Upper lobe of right lung (tissue), 1 donor: ENCODE results near the gene ZFR. TPM values are rescaled to one million over a fixed set of nuclear protein-coding genes. Genes with fewer than 3 reads are reported as not detected.

Experiments used
- ATAC-seq: fragments of 200-7000 bp; cut with Tn5 transposase; one replicate; pipeline ENCODE4 v1.9.1; 2020; ENCODE audit warnings: mild to moderate bottlenecking, moderate library complexity
- DNase-seq: peaks from one replicate; pipeline ENCODE4 v3.0.0-alpha.2; 2020
- H3K27ac ChIP-seq: fragments of 200-600 bp; one replicate; pipeline ENCODE4 v1.8.0; 2022
- H3K27me3 ChIP-seq: fragments of 200-600 bp; one replicate; pipeline ENCODE4 v1.8.0; 2022; ENCODE audit warnings: mild to moderate bottlenecking
- H3K36me3 ChIP-seq: fragments of 200-600 bp; one replicate; pipeline ENCODE4 v1.8.0; 2022
- H3K4me1 ChIP-seq: fragments of 200-600 bp; one replicate; pipeline ENCODE4 v1.8.0; 2022
- H3K4me3 ChIP-seq: fragments of 200-600 bp; one replicate; pipeline ENCODE4 v1.8.0; 2022; ENCODE audit warnings: mild to moderate bottlenecking
- H3K9me3 ChIP-seq: fragments of 200-600 bp; one replicate; pipeline ENCODE4 v1.8.0; 2022
- CTCF ChIP-seq: fragments of 200-600 bp; IDR thresholded peaks from one replicate; pipeline ENCODE4 v1.8.0; 2022; ENCODE audit warnings: antibody characterized with exemption
- intact Hi-C: fragments of 100-400 bp; cut with DNase I; formaldehyde crosslinking; loops from one replicate; pipeline ENCODE4 v1.11.0; 2022
- total RNA-seq: library from RNA; stranded (reverse); fragmentation: NEBNext Ultra II Directional; extraction: Animal tissue kit (Norgen Biotek cat#: 25700); gene quantifications from one replicate; pipeline ENCODE4 v1.2.1, GENCODE V29; 2021
- donor health status: DM: no; HTN: yes; CAD: no; lungs with severe emphysema.

Gene ZFR
- total RNA-seq, 1 donor from 2014 or later = 60.4 TPM

GRCh38 chr5:32355686-32356085 lies 88.9 kb downstream of the ZFR start:
- TF ChIP-seq CTCF = no peak
- H3K36me3 ChIP-seq = peaks cover 55% of the 10 kb centered on the region
- no peak overlapping the region for H3K4me3 ChIP-seq
- ATAC-seq (no peak), DNase-seq (no peak)
- no peaks in the 10 kb centered on the region for H3K4me1 ChIP-seq
- no peaks in the 10 kb centered on the region for H3K9me3 ChIP-seq
- no peaks in the 10 kb centered on the region for H3K27me3 ChIP-seq
- intact Hi-C loops = no loop called here
- H3K27ac ChIP-seq = no peak overlapping the region

- Histone ChIP-seq H3K36me3 (peaks cover 44% of the 10 kb centered on the region), H3K9me3 (no peaks in the 10 kb centered on the region), H3K27me3 (no peaks in the 10 kb centered on the region), H3K4me1 (no peaks in the 10 kb centered on the region), H3K27ac (no peak overlapping the region), H3K4me3 (no peak overlapping the region)
- intact Hi-C loops = no loop called here
- no peak for DNase-seq
- no peak for TF ChIP-seq CTCF
- ATAC-seq = no peak
Measured at GRCh38 chr5:32353420-32353819, 91.1 kb downstream of the ZFR start.

- no peaks in the 10 kb centered on the region for H3K9me3 ChIP-seq
- H3K4me1 ChIP-seq = no peaks in the 10 kb centered on the region
- peaks cover 38% of the 10 kb centered on the region for H3K36me3 ChIP-seq
- no peak overlapping the region for H3K4me3 ChIP-seq
- DNase-seq = no peak
- TF ChIP-seq CTCF = no peak
- H3K27me3 ChIP-seq = no peaks in the 10 kb centered on the region
- H3K27ac ChIP-seq = no peak overlapping the region
- intact Hi-C loops = no loop called here
- ATAC-seq = no peak
Measured at GRCh38 chr5:32352685-32353084, 91.9 kb downstream of the ZFR start.

- ATAC-seq (no peak), DNase-seq (no peak)
- H3K36me3 ChIP-seq = no peaks in the 10 kb centered on the region
- no peak overlapping the region for H3K4me3 ChIP-seq
- TF ChIP-seq CTCF = no peak
- H3K9me3 ChIP-seq = peaks cover 3% of the 10 kb centered on the region
- H3K27ac ChIP-seq = no peak overlapping the region
- intact Hi-C loops = no loop called here
- H3K27me3 ChIP-seq = no peaks in the 10 kb centered on the region
- no peaks in the 10 kb centered on the region for H3K4me1 ChIP-seq
Measured at GRCh38 chr5:32346869-32347268, 97.7 kb downstream of the ZFR start.

- H3K27me3 ChIP-seq = no peaks in the 10 kb centered on the region
- no peak for TF ChIP-seq CTCF
- H3K27ac ChIP-seq = no peak overlapping the region
- H3K4me3 ChIP-seq = no peak overlapping the region
- H3K4me1 ChIP-seq = no peaks in the 10 kb centered on the region
- H3K9me3 ChIP-seq = peaks cover 6% of the 10 kb centered on the region
- ATAC-seq (no peak), DNase-seq (no peak)
- intact Hi-C loops = no loop called here
- H3K36me3 ChIP-seq = no peaks in the 10 kb centered on the region
Measured at GRCh38 chr5:32343058-32343672, 101.4 kb downstream of the ZFR start.

GRCh38 chr5:32342656-32343055 lies 101.9 kb downstream of the ZFR start:
- no peak overlapping the region for H3K27ac ChIP-seq
- ATAC-seq (no peak), DNase-seq (no peak)
- H3K9me3 ChIP-seq = peaks cover 6% of the 10 kb centered on the region
- no peaks in the 10 kb centered on the region for H3K27me3 ChIP-seq
- intact Hi-C loops = no loop called here
- H3K36me3 ChIP-seq = no peaks in the 10 kb centered on the region
- no peak overlapping the region for H3K4me3 ChIP-seq
- H3K4me1 ChIP-seq = no peaks in the 10 kb centered on the region
- TF ChIP-seq CTCF = no peak
